Medulla oblongata (tissue), 1 donor: Measurements from ENCODE around the gene GPR173.

Source experiments
- DNase-seq: peaks from one replicate; pipeline ENCODE4 v3.0.0-alpha.2; 2015; ENCODE audit errors: extremely low spot score

The GPR173 gene

GRCh38 chrX:53071064-53071463 lies 22.5 kb downstream of the GPR173 start:
- DNase-seq: no peak

GRCh38 chrX:53071604-53072417 lies 23.2 kb downstream of the GPR173 start:
- DNase-seq: peak; percentile 83

- no peak for DNase-seq
These were observed 24.0 kb downstream of the GPR173 start for GRCh38 chrX:53072418-53073114.

GRCh38 chrX:53073115-53073586 lies 24.6 kb downstream of the GPR173 start:
- DNase-seq: no peak

- DNase-seq: no peak
These were observed 26.4 kb downstream of the GPR173 start for GRCh38 chrX:53075011-53075410.

GRCh38 chrX:53076671-53077070 lies 28.1 kb downstream of the GPR173 start:
- no peak for DNase-seq

- no peak for DNase-seq
These were observed 28.9 kb downstream of the GPR173 start for GRCh38 chrX:53077207-53078197.

- DNase-seq: no peak
These were observed 30.4 kb downstream of the GPR173 start for GRCh38 chrX:53078943-53079342.

GRCh38 chrX:53080628-53081580 lies 32.3 kb downstream of the GPR173 start:
- no peak for DNase-seq

- DNase-seq: peak; percentile 97
These were observed 33.6 kb downstream of the GPR173 start, which contains the start of gene TSPYL2 for GRCh38 chrX:53081925-53082772. TSS of gene TSPYL2 (plus strand) at chrX:53082367. CDS start at chrX:53082499, 132 bp downstream.

- DNase-seq: no peak
These were observed 34.4 kb downstream of the GPR173 start for GRCh38 chrX:53082773-53083616.

- DNase-seq: no peak
These were observed 35.5 kb downstream of the GPR173 start for GRCh38 chrX:53084043-53084570.

GRCh38 chrX:53084863-53085262 lies 36.3 kb downstream of the GPR173 start:
- DNase-seq: no peak

- DNase-seq: no peak
These were observed 37.2 kb downstream of the GPR173 start for GRCh38 chrX:53085661-53086229.

GRCh38 chrX:53086464-53086863 lies 37.9 kb downstream of the GPR173 start:
- DNase-seq: peak; percentile 44

GRCh38 chrX:53087388-53087831 lies 38.8 kb downstream of the GPR173 start:
- no peak for DNase-seq

GRCh38 chrX:53088136-53088974 lies 39.8 kb downstream of the GPR173 start:
- DNase-seq: peak; percentile 48
